ENCODE data around the gene WEE1. TPM values are rescaled to one million over a fixed set of nuclear protein-coding genes. Genes with fewer than 3 reads are reported as not detected.
A peak's percentile ranks its signal among the peaks of the same experiment; 100 is the strongest.
"Not testable (repeated sequence)": the region's sequence is repeated elsewhere in the genome, so short reads cannot be mapped to it uniquely, and the experiment has no call there.

WEE1 gene
- total RNA-seq, 1 donor = 51.1 TPM

- no peak for DNase-seq (ENCODE audit: low read depth)
- no peak overlapping the region for H3K4me3 ChIP-seq (ENCODE audit: low read depth, low read length)
- no peak for TF ChIP-seq CTCF (IDR thresholded peaks at IDR 0.05; ENCODE audit: insufficient read depth, low read length)
These were observed 34.9 kb upstream of the WEE1 start for GRCh38 chr11:9538548-9538947.

GRCh38 chr11:9549216-9549615 lies 24.3 kb upstream of the WEE1 start:
- DNase-seq (ENCODE audit: low read depth) = not testable (repeated sequence)

GRCh38 chr11:9550191-9550628 lies 23.3 kb upstream of the WEE1 start:
- TF ChIP-seq CTCF (IDR thresholded peaks at IDR 0.05; ENCODE audit: insufficient read depth, low read length) = no peak
- H3K4me3 ChIP-seq (ENCODE audit: low read depth, low read length) = no peak overlapping the region
- DNase-seq (ENCODE audit: low read depth) = no peak

More at GRCh38 chr11:9549216-9549615, 24.3 kb upstream of the WEE1 start:
- not testable (repeated sequence) for H3K4me3 ChIP-seq (ENCODE audit: low read depth, low read length)

GRCh38 chr11:9561279-9561982 lies 12.0 kb upstream of the WEE1 start:
- no peak for TF ChIP-seq CTCF (IDR thresholded peaks at IDR 0.05; ENCODE audit: insufficient read depth, low read length)
- no peak overlapping the region for H3K4me3 ChIP-seq (ENCODE audit: low read depth, low read length)
- no peak for DNase-seq (ENCODE audit: low read depth)

GRCh38 chr11:9562716-9563115 lies 10.8 kb upstream of the WEE1 start:
- TF ChIP-seq CTCF (IDR thresholded peaks at IDR 0.05; ENCODE audit: insufficient read depth, low read length) = no peak
- no peak overlapping the region for H3K4me3 ChIP-seq (ENCODE audit: low read depth, low read length)

GRCh38 chr11:9563196-9563730 lies 10.2 kb upstream of the WEE1 start:
- TF ChIP-seq CTCF (IDR thresholded peaks at IDR 0.05; ENCODE audit: insufficient read depth, low read length) = no peak
- DNase-seq (ENCODE audit: low read depth) = no peak
- no peak overlapping the region for H3K4me3 ChIP-seq (ENCODE audit: low read depth, low read length)

More at GRCh38 chr11:9562716-9563115, 10.8 kb upstream of the WEE1 start:
- no peak for DNase-seq (ENCODE audit: low read depth)

- DNase-seq (ENCODE audit: low read depth) = peak; percentile 100
- H3K4me3 ChIP-seq (ENCODE audit: low read depth, low read length) = no peak overlapping the region
- no peak for TF ChIP-seq CTCF (IDR thresholded peaks at IDR 0.05; ENCODE audit: insufficient read depth, low read length)
These were observed 7.5 kb upstream of the WEE1 start for GRCh38 chr11:9565822-9566560.

All from fibroblast of the aortic adventitia (primary cell).